Heart left ventricle (tissue), 13 donors: Measurements from ENCODE around the gene GRIK1.

Experiments used
- CTCF ChIP-seq, 12 donors: fragments of 200-600 bp; sonication (generic) in 4 of 12; IDR thresholded peaks; one replicate each; pipeline versions ENCODE4 v1.5.0 to v1.8.0; 2018 to 2022; ENCODE audit warnings: antibody characterized with exemption in 12 of 12, mild to moderate bottlenecking in 5 of 12
- POLR2A ChIP-seq, 2 donors: fragments of 450-650 bp; IDR thresholded peaks; one replicate each; pipeline ENCODE4 v1.6.1; 2017; ENCODE audit warnings: antibody characterized with exemption in 2 of 2, mild to moderate bottlenecking in 2 of 2, moderate library complexity in 2 of 2
- donor health status: ischemic (EF 13 %, LVEDD 7.1; RV severe dilation, severe dysfunction).
- donor health status: DM: no; HTN: yes; CAD: no.
- donor health status: DM: no; HTN: no; CAD: no.
- donor health status: ischemic (EF 25% LVEDD 6.9; RV normal size, moderate dysfunction).
- donor health status: ischemic (EF 25% LVEDD 5.7; RV mildly dilated, moderate dysfunction).
- donor health status: ischemic (EF 35%, LVEDD 5.7; RV mildly dilated, moderate dysfunction).
- donor health status: nonischemic (EF 11% LVEDD 7.7; RV severe dilation, severe dysfunction).
- donor health status: DM: yes; HTN: yes; CAD: no.
- donor health status: PGD.
- donor health status: ischemic (EF 29% LVEDD 5.4; RV normal size, mild dysfunction).
- donor health status: nonischemic (EF 23%, LVEDD 6.1; RV moderate dilation, normal function).

GRCh38 chr21:29648710-29649240 lies 291.0 kb downstream of the GRIK1 start:
- no peak for TF ChIP-seq POLR2A (IDR thresholded peaks at IDR 0.05)
- no peak for TF ChIP-seq CTCF (IDR thresholded peaks at IDR 0.05)
